Keratinocyte (primary cell): ENCODE measurements around the gene RAB5A.

Source experiments
- CTCF ChIP-seq, 3 experiments: IDR thresholded peaks in 1 of 3; conservative IDR thresholded peaks in 1 of 3; optimal IDR thresholded peaks in 1 of 3; 2 replicates in 2 of 3; 3 replicates in 1 of 3; pipeline versions ENCODE3 to v1.5.1; 2011; ENCODE audit warnings: low read length in 3 of 3, mild to moderate bottlenecking in 3 of 3, moderate library complexity in 2 of 3, control low read depth in 1 of 3, inconsistent platforms in 1 of 3; ENCODE audit not compliant: insufficient read depth in 2 of 3; ENCODE audit errors: extremely low read depth in 1 of 3
- EZH2 ChIP-seq: IDR thresholded peaks from one replicate; pipeline ENCODE4 v1.6.1; 2012; ENCODE audit warnings: inconsistent platforms, mild to moderate bottlenecking, low read length, moderate library complexity

- TF ChIP-seq CTCF (optimal IDR thresholded peaks at IDR 0.05 in 1 of 3, IDR thresholded peaks at IDR 0.05 in 1 of 3, conservative IDR thresholded peaks at IDR 0.05 in 1 of 3; ENCODE audit: extremely low read depth in 1 of 3, insufficient read depth in 2 of 3, low read length in 3 of 3): no peak
- TF ChIP-seq EZH2: no peak
These were observed 45.6 kb upstream of the RAB5A start for GRCh38 chr3:19901337-19901736.
